GM21717 (cell line): Measurements from ENCODE around the gene ZFP62.
A peak's percentile ranks its signal among the peaks of the same experiment; 100 is the strongest.

ENCODE experiments used
- ATAC-seq: cut with Tn5 transposase; IDR thresholded peaks from one replicate; pipeline ENCODE4 v1.9.1; 2021; ENCODE audit warnings: mild to moderate bottlenecking, moderate library complexity; ENCODE audit not compliant: unreplicated experiment

The ZFP62 gene

DNA sequence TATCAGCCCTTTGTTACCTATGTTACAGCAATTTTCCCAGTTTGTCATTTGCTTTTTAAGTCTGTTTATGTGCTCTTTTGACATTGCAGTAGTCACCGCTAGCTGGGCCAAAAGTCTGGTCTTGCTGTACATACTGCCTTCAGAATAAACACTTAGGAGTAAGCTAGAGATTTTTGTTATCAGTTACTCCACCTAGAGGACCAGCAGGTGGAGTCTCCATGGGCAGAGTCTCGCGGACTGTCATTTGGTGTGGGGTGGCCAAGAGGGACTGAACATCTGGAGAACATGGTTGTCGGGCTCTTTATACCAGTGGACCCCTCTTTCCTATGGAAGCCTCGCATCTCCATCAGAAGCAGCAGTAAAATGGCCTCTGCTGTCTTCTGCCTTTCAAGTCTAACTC lies 47.7 kb downstream of the ZFP62 start:
- ATAC-seq = no peak

DNA sequence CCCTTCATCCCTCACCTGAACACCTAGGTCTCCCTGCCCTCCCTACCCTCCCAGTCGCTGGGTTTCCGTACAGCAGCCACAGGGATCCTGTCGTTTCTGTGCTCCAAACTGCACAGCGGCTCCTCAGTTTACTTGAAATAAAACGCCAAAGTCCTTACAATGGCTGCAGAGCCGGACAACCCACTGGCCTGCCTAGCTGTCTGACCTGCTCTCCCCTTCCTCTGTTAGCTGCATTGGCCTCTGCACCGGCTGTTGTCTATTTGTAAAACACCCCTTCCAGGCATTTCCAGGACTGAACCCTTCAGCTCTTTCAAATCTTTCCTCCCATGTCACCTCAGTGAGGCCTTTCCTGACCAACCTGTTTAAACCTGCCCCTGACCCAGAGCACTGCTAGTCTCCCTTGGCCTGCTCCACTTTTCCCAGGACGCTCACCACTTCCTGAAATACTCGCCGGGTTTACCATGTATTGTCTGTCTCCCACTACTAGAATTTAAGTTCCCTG lies 49.4 kb downstream of the ZFP62 start:
- no peak for ATAC-seq

DNA sequence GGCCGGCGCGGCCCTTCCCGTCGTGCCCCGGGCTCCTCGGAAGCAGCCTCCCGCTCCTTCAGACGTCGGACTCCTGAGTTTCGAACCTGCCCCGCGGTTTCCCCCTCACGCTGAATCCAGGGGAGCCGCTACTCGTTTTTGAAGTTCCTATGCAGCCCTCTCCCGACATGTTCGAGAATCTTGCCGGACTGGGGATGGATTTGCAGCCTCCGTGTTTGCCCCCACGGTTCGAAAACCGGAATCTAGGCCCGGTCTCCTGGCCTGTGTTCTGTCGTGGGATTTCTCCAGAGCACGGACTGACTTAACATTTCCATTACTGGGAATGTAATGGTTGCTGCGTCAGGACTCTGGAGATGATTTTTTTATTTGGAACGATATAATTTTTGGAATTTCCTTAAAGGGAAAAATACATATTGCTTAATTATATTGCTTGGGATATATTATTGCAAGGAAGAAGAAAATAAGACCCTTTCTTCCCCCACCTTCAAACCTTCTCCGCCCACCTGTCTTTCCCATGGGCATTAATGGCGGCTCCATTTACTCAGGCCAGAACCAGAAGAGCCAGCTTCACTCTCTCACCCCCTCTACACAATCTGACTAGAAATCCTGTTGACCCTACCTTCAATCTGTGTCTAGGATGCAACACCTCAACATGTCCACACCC lies 50.0 kb downstream of the ZFP62 start:
- ATAC-seq = no peak

DNA sequence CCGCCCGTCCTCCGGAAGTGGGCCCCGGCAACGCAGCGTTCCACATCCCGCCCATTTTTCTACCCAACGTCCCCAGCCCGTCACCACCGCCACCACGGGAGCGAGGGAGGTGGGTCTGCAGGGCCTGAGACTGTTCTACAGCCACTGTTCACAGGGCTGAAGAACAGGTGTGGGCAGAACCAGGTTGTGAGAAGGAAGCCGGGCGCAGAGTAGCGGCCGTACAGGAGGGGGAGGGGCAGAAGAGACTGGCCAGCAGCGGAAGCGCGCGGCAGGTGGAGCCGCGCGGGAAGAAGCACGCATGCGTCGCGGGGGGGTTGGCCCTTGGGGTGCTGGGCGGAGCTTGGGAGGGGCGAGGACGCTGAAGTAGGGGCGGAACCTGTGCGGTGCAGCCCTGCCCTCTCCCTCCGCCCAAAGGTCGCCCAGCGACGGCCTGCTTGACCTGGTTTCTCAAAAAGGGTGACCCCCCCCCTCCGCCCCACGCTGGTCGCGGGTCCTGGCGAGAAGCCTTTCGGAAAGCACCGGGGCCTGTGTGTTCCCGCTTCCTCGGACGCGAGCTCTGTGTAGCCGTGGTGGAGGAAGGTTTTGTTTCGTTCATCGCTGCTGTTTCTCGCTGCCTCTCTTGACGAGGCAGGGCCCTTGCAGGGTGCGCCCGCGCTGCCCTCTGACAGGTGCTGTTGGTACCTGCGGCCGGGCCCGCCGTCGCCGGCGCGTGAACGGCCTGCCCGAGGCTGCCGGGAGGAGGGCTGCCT lies 50.7 kb downstream of the ZFP62 start:
- peak; percentile 56 for ATAC-seq

DNA sequence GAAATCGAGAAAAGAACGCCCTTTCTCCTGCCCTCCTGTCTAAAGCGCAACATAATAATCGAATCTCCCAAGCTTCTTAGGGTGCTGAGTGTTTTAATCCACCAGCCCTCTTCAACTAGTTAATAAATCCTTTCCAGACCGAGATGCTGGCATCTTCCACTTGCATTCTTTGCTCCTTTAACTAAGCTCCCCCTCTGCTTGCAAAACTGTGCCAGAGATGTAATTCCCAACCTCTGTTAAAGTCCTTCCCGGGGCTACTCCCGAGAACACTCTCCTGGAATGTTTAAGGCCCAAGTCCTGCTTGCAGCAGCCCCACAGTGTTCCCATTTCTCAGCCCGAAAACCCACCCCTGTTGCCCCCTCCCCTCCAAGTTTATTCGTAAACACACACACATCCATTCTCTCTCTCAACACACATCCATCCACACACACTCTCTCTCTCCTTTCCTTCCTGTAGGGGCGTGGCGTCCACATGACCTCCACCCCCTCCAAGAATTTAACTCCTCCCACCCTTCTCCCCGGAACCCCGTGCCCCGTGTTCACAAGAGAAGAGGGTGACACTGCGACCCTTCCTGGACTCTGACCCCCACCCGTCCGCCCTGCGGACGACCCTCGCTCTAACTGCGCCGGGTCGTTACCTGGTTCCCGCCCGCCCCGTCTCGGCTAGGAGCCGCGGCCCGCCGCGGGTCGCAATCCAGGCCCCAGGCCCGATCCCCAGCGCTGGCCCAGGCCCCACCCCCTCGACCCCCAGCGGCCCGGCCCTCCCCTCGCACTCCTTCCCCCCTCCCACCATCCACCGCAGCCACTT lies 51.5 kb downstream of the ZFP62 start:
- peak; percentile 54 for ATAC-seq

DNA sequence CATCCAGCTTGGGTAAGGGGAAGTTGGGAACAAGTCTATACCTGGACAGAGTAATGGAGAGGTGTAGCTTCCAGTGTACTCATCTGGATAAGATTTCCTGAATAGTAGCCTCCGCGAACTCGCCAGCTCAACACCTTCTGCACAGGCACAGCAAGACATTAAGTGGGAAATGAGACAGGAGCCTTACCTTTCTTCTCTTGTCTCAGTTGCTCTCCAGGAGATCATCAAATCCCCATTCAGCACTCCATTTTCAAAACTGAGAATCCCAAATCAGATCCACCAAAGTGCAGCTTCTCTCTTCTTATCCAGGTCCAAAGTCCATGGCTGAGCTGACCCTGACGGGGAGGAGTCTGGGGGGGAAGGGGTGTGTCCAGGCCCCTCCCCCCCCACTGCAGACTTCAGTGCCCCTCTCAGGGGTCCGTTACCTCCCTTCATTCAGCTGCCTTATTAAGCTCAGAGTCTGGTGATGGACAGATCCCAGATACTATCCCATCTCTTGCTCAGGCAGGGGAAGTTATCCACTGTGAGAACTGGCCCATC lies 52.5 kb downstream of the ZFP62 start:
- ATAC-seq = no peak

DNA sequence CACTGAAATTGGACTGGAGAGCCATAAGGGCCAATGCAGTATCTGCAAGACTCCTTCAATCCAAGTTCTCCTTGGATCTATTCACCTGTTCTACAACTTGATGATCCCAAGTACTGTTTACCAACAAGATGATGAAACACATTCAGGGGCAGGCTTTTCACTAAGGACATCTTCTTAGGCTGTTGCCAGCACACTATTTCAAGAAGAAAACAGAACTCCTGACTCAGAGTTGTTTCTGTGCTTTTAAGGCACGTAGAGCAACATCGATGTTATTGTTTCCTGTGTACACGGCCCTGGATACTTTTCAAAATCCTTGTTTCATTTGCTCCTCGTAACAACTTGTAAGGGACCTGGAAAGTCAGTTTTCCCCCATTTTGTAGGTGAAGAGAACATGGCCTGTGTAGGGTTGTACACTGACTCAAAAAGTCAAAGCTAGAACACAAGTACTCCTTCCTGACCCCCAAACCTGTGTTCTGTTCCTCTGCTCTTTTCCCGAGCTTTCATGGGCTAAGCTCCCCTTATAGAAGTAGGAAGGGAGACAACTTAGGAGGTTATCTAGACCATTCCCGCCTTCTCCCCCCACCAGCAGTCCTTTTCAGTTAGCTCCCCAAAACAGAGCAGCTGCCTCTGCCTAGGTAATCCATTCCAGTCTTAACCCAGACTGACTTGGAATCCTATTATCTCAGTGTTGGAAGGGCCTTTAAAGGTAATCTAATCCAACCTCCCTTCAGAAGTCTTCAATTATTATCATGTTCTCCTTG lies 53.2 kb downstream of the ZFP62 start:
- no peak for ATAC-seq

DNA sequence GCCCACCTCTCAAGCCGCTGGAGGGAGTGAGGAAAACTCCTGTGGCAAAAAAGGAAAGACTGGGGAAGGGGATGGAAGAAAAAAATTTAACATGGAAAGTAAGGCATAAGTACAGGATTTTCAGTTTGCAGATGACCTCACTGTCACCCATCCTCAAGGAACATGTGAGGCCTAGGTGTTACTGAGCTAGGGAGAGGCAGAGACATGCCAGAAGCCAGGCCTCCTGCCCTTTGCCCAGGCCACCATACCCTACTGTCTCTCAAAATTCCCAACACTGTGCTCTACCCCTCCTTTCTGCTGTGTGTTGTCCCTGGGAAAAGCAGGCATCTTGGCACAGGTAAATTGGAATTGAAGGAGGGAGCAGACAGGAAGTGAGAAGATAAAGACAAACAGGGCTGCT lies 54.0 kb downstream of the ZFP62 start:
- no peak for ATAC-seq

DNA sequence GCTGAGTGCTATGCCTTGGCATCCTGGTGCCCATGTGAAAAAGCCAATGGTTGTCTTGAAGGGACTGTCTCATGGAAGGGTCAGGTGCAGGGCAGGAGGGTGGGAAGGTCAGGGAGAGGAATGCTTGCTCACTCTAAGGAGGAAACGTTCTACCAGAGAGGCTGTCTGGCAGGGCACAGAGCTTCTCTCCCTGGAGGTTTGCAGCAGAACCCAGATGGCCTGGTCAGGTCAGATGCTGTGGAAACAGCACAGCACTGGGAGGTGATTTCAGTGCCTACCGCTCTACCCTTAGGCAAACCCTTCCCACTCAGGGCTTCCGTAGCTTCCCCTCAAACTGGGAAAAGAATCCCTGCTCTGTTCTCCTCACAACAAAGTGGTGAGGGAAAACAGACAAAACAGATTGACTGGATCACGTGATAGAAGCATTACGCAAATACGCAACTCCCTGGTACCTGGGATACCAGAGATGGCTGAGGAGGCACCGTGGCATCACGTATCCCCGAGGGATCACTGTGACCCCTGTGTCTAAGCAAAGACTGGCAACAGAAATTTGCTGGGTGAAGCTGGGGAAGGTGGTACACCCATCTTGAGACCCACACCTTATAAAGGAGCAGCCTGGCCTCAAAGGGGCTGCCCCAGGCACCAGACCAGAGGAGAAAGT lies 54.6 kb downstream of the ZFP62 start:
- ATAC-seq = no peak

DNA sequence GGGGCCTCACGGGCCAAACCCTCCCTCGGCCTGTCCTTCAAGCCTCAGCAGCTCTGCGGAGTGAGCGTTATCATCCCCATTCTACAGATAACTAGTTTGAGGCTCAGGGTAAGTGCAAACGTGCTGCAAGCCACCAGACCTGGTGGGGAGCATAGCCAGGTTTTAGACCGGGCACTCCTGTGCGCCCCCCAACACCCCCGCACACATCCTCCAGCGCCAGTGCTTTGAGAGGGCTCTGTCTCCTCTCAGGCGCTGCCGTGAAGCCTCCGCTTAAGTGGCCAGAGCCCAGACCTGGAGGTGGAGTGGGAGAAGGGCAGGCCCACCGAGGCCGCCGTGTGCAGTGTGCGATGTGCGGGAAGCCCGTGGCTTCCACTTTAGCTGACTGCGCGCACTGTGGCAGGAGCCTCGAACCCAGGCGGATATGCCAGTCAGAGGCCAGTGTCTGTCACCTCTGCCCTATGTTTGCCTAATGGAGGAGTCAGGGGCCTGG lies 56.9 kb downstream of the ZFP62 start:
- peak; percentile 3 for ATAC-seq

DNA sequence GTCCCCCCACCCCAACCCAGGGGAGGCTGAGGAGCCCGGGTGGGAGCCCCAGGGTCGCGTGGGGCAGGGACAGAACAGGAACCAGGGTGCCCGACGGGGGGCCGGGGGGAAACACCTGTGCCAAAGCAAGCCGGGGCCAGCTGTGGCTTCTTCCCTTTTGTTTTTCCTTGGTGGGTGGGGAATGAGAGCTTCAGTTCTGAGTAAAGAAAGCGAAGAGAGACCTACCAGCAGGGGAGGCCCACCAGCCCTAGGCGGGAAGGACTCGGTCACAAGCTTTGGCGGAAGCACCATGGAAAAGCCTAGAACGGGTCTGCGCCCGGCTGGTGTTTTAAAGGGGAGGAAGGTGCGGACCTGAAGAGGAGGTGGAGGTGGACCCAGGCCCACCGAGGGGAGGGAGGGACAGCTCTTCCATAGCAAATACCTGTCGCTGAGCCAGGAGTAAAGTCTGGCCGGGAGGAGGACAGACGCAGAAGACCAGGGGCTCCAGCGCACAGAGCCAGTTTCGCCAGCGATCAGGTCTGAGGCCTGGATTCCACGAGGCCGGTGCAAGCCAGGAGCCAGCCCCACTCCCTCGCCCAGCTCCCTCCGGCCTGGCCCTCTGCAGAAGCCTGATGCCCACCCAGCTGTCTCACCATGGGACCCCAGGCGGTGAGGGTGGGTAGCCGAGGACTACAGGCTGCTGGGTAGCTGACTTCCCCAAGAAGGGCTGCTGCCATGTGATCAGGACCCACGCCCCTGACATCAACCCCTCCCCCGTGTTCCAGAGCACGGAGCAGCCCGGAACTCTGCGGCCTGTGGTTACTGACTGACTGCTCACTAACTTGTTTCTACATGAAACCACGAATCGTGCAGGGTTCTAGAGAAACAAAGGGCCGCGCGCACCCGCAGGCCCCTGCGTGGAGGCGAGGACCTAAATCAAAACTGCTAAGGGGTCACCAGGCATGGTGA lies 57.6 kb downstream of the ZFP62 start:
- ATAC-seq = peak; percentile 64

DNA sequence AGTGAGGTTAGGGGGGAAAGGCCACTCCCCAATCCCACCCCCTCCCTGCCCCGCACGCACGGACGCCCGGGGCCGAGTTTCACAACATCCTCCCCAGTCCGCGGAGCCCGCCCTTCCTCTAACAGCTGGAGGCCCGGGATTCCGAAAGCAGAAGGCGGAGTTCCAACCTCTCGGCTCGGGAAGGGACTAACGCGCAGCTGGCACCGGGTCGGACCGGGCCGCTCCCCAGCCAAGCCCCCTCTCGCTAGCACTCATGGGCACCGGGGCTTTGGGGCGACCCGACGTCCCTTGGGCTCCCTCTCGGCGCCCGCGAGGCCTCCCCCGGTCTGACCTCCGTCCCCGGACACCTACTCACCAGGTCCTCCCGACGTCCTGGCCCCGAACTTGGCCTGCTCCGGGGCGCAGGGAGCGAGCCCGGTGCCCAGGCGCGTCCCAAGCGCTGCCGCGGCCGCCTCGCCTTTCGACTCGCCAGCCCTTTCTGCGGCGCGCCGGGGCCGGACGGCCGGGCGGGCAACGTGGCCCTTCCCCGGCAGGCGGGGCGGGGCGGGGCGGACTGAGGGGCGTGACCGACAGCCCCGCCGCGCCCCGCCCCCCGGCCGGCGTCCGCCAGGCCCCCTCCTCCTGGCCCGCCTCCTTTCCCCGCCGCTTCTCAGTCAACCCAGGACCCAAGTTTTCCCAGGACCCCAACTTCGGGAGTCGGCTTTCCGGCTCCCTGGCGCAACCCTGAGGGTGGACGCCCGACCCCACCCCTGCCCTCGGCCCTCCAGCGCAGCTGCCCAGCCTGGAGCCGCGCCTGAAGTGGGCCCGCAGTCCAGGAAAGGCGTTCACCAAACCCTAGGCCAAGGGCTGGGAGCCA lies 58.5 kb downstream of the ZFP62 start, which contains the start of gene MGAT1:
TSS of gene MGAT1 (minus strand) at position 482 of the 856 bp plus-strand sequence. CDS start 9,835 bp downstream, outside the sequence.
- peak; percentile 41 for ATAC-seq

DNA sequence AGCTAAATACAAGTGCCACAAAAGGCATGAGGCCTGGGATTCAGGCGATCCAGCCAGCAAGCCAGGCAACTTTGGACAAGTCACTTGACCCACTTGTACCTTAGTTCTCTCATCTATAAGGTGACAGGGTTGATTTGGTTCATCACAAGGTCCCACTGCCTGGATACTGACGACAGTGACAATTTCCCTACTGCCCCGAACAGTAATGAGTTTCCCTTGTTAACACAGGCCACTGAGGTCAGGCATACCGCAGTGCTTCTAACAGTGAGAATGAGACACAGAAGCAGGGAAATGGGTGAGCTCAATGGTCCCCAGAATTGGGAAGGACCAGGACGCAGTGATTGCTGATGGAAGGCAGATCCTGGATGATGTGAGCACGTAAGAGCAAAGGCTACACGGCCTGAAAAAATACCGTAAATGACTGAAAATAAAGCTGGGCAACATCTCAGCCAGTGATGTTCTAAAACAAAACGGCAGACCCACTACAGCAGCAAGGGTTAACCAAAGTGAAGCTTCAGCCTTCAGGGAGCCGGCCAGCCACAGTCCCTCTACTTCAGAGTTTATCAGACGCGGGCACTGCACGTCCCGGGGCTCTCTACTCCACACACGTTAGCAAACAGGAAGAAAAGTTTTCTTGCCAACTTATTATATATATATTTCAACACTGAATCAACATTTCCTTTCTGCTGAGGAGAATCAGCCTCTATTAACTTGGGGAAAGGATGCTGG lies 59.3 kb downstream of the ZFP62 start:
- ATAC-seq = peak; percentile 2

DNA sequence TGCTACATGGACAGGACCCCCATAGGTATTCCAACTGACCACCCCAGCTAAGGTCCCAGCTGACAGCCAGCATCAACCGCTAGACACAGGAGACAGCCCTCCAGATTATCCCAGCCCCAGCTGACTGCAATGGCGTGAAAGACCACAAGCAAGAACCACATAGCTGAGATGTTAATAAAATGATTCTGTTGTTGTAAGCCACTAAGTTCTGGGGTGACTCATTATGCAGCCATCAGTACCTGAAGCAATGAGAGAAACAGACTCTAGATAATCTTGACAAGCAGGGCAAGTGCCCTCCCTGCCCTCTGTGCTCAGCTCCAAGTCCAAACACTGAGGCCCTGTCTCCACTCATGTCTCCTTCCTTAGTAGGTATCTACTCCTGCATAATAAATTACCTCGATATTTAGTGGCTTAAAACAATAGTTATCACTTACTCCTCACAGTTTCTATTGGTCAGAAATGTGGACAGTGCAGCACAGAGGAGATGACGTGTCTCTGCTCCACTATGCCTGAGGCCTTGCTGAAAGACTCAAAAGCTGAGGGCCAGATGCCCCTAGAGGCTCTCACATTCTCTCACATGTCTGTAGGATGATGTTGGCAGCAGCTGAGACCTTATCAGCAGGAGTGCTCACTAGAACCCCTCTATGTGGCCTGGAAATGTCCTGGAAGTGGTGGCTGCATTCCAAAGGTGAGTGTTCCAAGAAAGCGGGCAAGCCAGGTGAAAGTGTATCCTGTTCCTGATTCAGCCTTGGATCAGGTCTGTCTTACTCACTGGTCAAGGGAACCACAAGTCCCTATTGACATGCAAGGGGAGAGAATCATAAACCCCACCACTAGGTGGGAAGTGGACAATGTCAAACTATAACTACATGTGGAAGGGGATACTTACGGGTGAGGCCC lies 60.9 kb downstream of the ZFP62 start:
- no peak for ATAC-seq

DNA sequence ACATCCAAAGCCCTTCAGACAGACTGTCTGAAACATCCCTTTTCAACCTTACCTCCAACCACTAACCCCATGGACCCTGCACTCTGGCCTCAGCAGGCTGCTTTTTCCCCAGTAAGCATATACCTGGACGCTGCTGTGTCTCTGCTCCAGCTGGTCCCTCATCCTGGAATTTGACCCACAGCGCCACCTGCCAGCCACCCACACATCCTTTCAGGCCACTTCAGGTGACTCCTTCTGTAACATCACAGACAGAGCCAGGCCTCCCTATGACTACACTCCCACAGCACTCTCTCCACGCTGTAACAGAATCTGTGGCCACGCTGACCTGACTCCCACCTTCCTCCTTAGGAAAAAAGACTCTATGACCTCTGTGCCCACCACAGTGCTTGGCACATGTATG lies 61.9 kb downstream of the ZFP62 start:
- ATAC-seq = no peak

DNA sequence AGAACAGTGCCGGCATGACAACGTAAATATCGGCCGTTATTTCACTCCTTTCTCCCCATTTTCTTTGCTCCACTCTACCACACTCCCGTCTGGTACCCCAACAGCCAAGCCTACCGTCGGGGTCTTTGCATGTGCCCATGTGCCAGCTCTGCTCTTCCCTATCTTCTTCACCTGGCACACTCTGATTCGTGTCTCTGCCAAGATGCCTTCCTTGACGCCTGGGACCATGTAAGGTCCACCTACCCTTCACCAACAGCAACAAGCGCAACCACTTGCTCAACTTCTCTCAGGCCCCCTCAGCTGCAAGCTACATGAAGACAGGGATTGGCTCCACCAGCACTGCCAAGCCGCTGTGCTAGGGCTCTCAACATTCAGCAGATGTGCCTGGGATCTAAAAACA lies 62.9 kb downstream of the ZFP62 start:
- ATAC-seq = no peak
